Suprapubic skin (tissue), 4 donors: ENCODE results near the gene COPG2. TPM values are rescaled to one million over a fixed set of nuclear protein-coding genes. Genes with fewer than 3 reads are reported as not detected.

Experiments
- DNase-seq, 2 donors: peaks; one replicate each; pipeline ENCODE4 v3.0.0-alpha.2; 2019; ENCODE audit warnings: low spot score in 2 of 2
- H3K27ac ChIP-seq: fragments of 200-600 bp; sonication (generic); one replicate; pipeline ENCODE4 v1.5.1; 2019
- H3K27me3 ChIP-seq: fragments of 200-600 bp; sonication (generic); one replicate; pipeline ENCODE4 v1.5.1; 2019
- H3K36me3 ChIP-seq: fragments of 200-600 bp; sonication (generic); one replicate; pipeline ENCODE4 v1.5.1; 2019
- H3K4me1 ChIP-seq: fragments of 200-600 bp; sonication (generic); one replicate; pipeline ENCODE4 v1.5.1; 2019
- H3K4me3 ChIP-seq: fragments of 200-600 bp; sonication (generic); one replicate; pipeline ENCODE4 v1.5.1; 2019; ENCODE audit warnings: mild to moderate bottlenecking
- H3K9me3 ChIP-seq: fragments of 200-600 bp; sonication (generic); one replicate; pipeline ENCODE4 v1.5.1; 2019
- CTCF ChIP-seq, 2 donors: fragments of 200-600 bp in 1 of 2; fragments of 450-650 bp in 1 of 2; sonication (generic) in 1 of 2; IDR thresholded peaks; one replicate each; pipeline ENCODE4 v1.5.1; 2016 to 2019; ENCODE audit warnings: antibody characterized with exemption in 2 of 2, mild to moderate bottlenecking in 1 of 2, moderate library complexity in 1 of 2
- EP300 ChIP-seq: sonication (generic); formaldehyde crosslinking; IDR thresholded peaks from one replicate; pipeline ENCODE4 v1.6.1; 2017; ENCODE audit warnings: antibody characterized with exemption
- POLR2A ChIP-seq, 2 donors: fragments of 450-650 bp; IDR thresholded peaks; one replicate each; pipeline ENCODE4 v1.6.1; 2017; ENCODE audit warnings: antibody characterized with exemption in 2 of 2, mild to moderate bottlenecking in 2 of 2, moderate library complexity in 2 of 2
- POLR2AphosphoS5 ChIP-seq, 3 donors: sonication (generic); formaldehyde crosslinking; IDR thresholded peaks; one replicate each; pipeline ENCODE4 v1.6.1; 2017; ENCODE audit warnings: antibody characterized with exemption in 3 of 3
- WGBS: methylation state at CpG from one replicate; pipeline ENCODE4 v1.1.5; 2018; 5-methylcytosine and 5-hydroxymethylcytosine counted together
- total RNA-seq, 4 donors: library from RNA; depleted of rRNA; stranded (reverse); fragments of >200 nt; gene quantifications; one replicate each; pipeline ENCODE4 v1.1.0, GENCODE V29; 2016

COPG2 gene
- total RNA-seq, 4 donors from 2014 or later, result 17.9 to 24.8 (median 21.0) TPM

DNA sequence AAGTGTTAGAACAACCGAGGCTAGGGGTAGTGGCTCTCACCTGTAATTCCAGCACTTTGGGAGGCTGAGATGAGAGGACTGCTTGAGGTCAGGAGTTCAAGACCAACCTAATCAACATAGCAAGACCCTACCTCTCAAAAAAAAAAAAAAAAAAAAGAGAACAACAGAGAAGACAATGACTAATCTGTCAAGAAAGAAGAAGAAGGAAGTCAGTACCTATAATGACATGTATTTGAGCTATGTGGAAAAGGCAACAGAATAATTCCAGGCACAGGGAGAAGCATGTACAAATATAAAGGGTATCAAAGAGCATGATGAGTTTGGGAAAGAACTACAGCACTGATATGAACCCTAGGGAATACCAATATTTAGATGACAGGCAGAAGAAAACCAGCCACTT, 27.5 kb downstream of the COPG2 start:
- WGBS, result 95% methylated on average over 1 of the region's 1 CpG
- H3K4me3 ChIP-seq, result no peak overlapping the region
- no peaks in the 10 kb centered on the region for H3K9me3 ChIP-seq
- DNase-seq, result no peak
- H3K27me3 ChIP-seq, result no peaks in the 10 kb centered on the region
- H3K4me1 ChIP-seq, result no peaks in the 10 kb centered on the region
- peaks cover 7% of the 10 kb centered on the region for H3K36me3 ChIP-seq
- TF ChIP-seq CTCF (IDR thresholded peaks at IDR 0.05), result no peak
- no peak for TF ChIP-seq EP300
- no peak for TF ChIP-seq POLR2A (IDR thresholded peaks at IDR 0.05)
- no peak for TF ChIP-seq POLR2AphosphoS5 (IDR thresholded peaks at IDR 0.05)
- no peak overlapping the region for H3K27ac ChIP-seq

GRCh38 chr7:130639388-130639787, 29.2 kb downstream of the COPG2 start:
- H3K27ac ChIP-seq, result no peak overlapping the region
- no peak for DNase-seq
- H3K27me3 ChIP-seq, result no peaks in the 10 kb centered on the region
- H3K9me3 ChIP-seq, result no peaks in the 10 kb centered on the region
- no peaks in the 10 kb centered on the region for H3K36me3 ChIP-seq
- no peak overlapping the region for H3K4me3 ChIP-seq
- no peaks in the 10 kb centered on the region for H3K4me1 ChIP-seq
- WGBS, result 96% methylated on average over 1 of the region's 1 CpG
- TF ChIP-seq POLR2A (IDR thresholded peaks at IDR 0.05) (no peak), POLR2AphosphoS5 (IDR thresholded peaks at IDR 0.05) (no peak), CTCF (IDR thresholded peaks at IDR 0.05) (no peak), EP300 (no peak)

GRCh38 chr7:130632111-130632510, 36.4 kb downstream of the COPG2 start:
- Histone ChIP-seq H3K36me3 (no peaks in the 10 kb centered on the region), H3K27me3 (no peaks in the 10 kb centered on the region), H3K4me1 (no peaks in the 10 kb centered on the region), H3K27ac (no peak overlapping the region), H3K4me3 (no peak overlapping the region), H3K9me3 (peaks cover 7% of the 10 kb centered on the region)
- TF ChIP-seq CTCF (IDR thresholded peaks at IDR 0.05), result no peak
- no peak for DNase-seq

DNA sequence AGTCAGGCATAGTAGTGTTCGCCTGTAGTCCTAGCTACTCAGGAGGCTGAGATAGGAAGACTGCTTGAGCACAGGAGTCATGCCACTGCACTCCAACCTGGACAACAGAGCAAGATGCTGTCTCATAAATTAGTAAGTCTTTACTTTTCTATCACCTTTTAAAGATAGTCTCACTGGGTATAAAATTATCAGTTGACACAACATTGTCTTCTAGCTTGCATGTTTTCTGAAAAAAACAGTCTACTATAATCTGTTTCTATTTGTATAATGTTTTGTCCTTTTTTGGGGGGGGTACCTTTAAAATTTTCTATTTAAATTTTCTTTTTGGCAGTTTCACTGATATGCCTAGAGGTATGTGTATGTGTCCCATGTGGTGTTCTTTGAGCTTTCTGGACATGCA, 39.6 kb downstream of the COPG2 start:
- Histone ChIP-seq H3K4me1 (no peaks in the 10 kb centered on the region), H3K4me3 (no peak overlapping the region), H3K27me3 (no peaks in the 10 kb centered on the region), H3K9me3 (peaks cover 10% of the 10 kb centered on the region), H3K36me3 (no peaks in the 10 kb centered on the region), H3K27ac (no peak overlapping the region)
- WGBS, result 100% methylated on average over 1 of the region's 1 CpG
- DNase-seq, result no peak
- TF ChIP-seq POLR2A (IDR thresholded peaks at IDR 0.05) (no peak), POLR2AphosphoS5 (IDR thresholded peaks at IDR 0.05) (no peak), CTCF (IDR thresholded peaks at IDR 0.05) (no peak), EP300 (no peak)

DNA sequence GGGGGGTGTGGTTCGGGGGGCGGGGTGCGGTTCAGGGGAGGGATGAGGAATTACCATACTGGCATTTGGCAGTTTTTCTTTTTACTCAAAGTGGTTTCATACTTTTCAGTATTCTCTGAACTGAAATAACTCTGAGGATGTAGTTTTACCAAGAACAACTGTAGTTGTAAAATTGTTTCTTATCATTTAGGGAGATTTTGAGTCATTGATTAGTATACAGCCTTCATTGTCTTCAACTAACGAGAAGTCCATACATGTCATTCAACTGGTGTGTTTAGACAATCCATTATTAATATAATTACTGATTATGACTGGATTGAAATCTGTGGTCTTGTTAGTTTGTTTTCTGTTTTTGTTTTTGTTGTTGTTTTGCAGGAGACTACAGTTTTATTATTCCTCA, 40.8 kb downstream of the COPG2 start:
- Histone ChIP-seq H3K36me3 (no peaks in the 10 kb centered on the region), H3K27me3 (no peaks in the 10 kb centered on the region), H3K4me1 (no peaks in the 10 kb centered on the region), H3K4me3 (no peak overlapping the region), H3K9me3 (peaks cover 10% of the 10 kb centered on the region), H3K27ac (no peak overlapping the region)
- DNase-seq, result no peak
- 92% methylated on average over 4 of the region's 4 CpGs for WGBS
- TF ChIP-seq EP300 (no peak), POLR2AphosphoS5 (IDR thresholded peaks at IDR 0.05) (no peak), POLR2A (IDR thresholded peaks at IDR 0.05) (no peak), CTCF (IDR thresholded peaks at IDR 0.05) (no peak)
